Right lobe of liver (tissue), 6 donors: ENCODE data around the gene TMEM131. TPM values are rescaled to one million over a fixed set of nuclear protein-coding genes. Genes with fewer than 3 reads are reported as not detected.
A peak's percentile ranks its signal among the peaks of the same experiment; 100 is the strongest.

Experiments
- ATAC-seq, 4 donors: fragments of 200-7000 bp; cut with Tn5 transposase; one replicate each; pipeline ENCODE4 v1.9.1; 2020; ENCODE audit warnings: mild to moderate bottlenecking in 4 of 4, moderate library complexity in 4 of 4
- DNase-seq, 3 donors: peaks; one replicate each; pipeline ENCODE4 v3.0.0-alpha.2; 2020
- H3K27ac ChIP-seq, 3 donors: fragments of 200-600 bp; one replicate each; pipeline ENCODE4 v1.8.0; 2022
- H3K27me3 ChIP-seq, 2 donors: fragments of 200-600 bp; one replicate each; pipeline ENCODE4 v1.8.0; 2022
- H3K36me3 ChIP-seq, 4 donors: fragments of 200-600 bp; sonication (generic) in 1 of 4; one replicate each; pipeline versions ENCODE4 v1.5.1 to v1.8.0; 2017 to 2022; ENCODE audit warnings: control low read depth in 1 of 4
- H3K4me1 ChIP-seq, 4 donors: fragments of 200-600 bp; sonication (generic) in 1 of 4; one replicate each; pipeline versions ENCODE4 v1.5.1 to v1.8.0; 2017 to 2022; ENCODE audit warnings: control low read depth in 1 of 4
- H3K4me3 ChIP-seq, 3 donors: fragments of 200-600 bp; one replicate each; pipeline ENCODE4 v1.8.0; 2022
- H3K9me3 ChIP-seq, 4 donors: fragments of 200-600 bp; sonication (generic) in 1 of 4; one replicate each; pipeline versions ENCODE4 v1.5.1 to v1.8.0; 2017 to 2022; ENCODE audit warnings: control low read depth in 1 of 4
- CTCF ChIP-seq, 4 donors: fragments of 200-600 bp in 3 of 4; fragments of 450-650 bp in 1 of 4; IDR thresholded peaks; one replicate each; pipeline versions ENCODE4 v1.5.1 to v1.8.0; 2016 to 2022; ENCODE audit warnings: antibody characterized with exemption in 4 of 4, mild to moderate bottlenecking in 2 of 4
- POLR2A ChIP-seq: fragments of 450-650 bp; IDR thresholded peaks from one replicate; pipeline ENCODE4 v1.6.1; 2017; ENCODE audit warnings: antibody characterized with exemption, mild to moderate bottlenecking
- WGBS: methylation state at CpG from one replicate; pipeline ENCODE4 v1.1.6; 2018; ENCODE audit warnings: low coverage, low lambda C conversion rate; ENCODE audit not compliant: insufficient coverage; ENCODE audit errors: missing lambda C conversion rate; 5-methylcytosine and 5-hydroxymethylcytosine counted together
- intact Hi-C, 2 donors: fragments of 100-400 bp; cut with DNase I; formaldehyde crosslinking; loops; one replicate each; pipeline versions ENCODE4 v1.11.2 to v1.14.1; 2022
- total RNA-seq, 6 experiments: library from RNA; depleted of rRNA in 2 of 6; stranded (reverse); fragments of >200 nt in 2 of 6; fragmentation: NEBNext Ultra II Directional in 3 of 6; extraction: Animal tissue kit (Norgen Biotek cat#: 25700) in 3 of 6; gene quantifications; one replicate each; pipeline versions ENCODE4 v1.1.0 to v1.2.4, GENCODE V29; 2016 to 2023
- donor health status: DM: no; HTN: yes; CAD: no.
- donor health status: DM: no; HTN: no; CAD: no.
- donor health status: DM: no; HTN: no; CAD: no.
- donor health status: DM: no; HTN: yes; CAD: no.
- donor health status: DM: no; HTN: yes; CAD: no.

TMEM131 gene
- total RNA-seq, 6 experiments from 2014 or later = 14.8 to 34.0 (median 17.8) TPM

DNA sequence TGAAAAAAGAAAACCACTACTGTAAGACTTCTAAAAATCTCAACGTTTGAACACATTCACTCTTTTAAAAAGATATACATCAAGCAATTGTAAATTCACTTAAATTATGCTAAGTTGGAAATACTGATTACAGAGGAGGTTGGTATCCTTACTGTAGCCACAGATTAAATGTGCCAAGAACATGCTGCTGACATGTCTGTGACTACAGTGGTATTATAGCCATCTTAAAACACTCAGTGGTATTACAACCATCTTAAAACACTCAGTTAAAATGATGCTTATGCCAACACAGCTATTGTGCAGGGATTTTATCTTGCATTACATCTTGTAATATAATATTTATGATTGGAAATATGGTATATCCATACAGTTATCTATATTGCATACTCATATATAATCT, 50.0 kb downstream of the TMEM131 start:
- TF ChIP-seq CTCF (IDR thresholded peaks at IDR 0.05) (no peak), POLR2A (no peak)
- Histone ChIP-seq H3K27me3 (no peaks in the 10 kb centered on the region), H3K9me3 (no peaks in the 10 kb centered on the region), H3K36me3 (no peaks in the 10 kb centered on the region), H3K4me3 (no peak overlapping the region), H3K27ac (no peak overlapping the region), H3K4me1 (no peaks in the 10 kb centered on the region)
- WGBS = 48% methylated on average over 1 of the region's 1 CpG
- no peak for ATAC-seq
- no peak for DNase-seq
- intact Hi-C loops = no loop called here

DNA sequence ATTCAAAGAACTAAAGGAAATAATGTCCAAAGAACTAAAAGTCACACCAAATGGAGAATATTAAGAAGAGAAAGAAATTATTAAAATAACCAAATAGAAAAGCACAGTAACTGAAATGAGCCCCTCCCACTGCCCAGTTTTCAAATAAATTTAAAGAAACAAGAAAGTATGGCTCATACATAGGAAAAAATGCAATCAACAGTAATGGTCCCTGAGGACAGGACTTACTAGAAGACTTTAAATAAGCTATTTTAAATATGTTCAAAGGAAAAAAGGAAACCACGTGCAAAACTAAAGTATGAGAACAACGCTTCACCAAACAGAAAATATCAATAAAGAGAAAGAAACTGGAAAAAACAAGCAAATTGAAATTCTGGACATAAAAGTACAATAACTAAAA, 58.9 kb downstream of the TMEM131 start:
- intact Hi-C loops = no loop called here
- no peak for TF ChIP-seq CTCF (IDR thresholded peaks at IDR 0.05)
- no peak for TF ChIP-seq POLR2A
- H3K4me1 ChIP-seq = peaks cover 0 to 24% (median 14%) of the 10 kb centered on the region in 4 donors

GRCh38 chr2:97936199-97936598, 59.5 kb downstream of the TMEM131 start:
- intact Hi-C loops = no loop called here
- Histone ChIP-seq H3K36me3 (no peaks in the 10 kb centered on the region), H3K4me1 (peaks cover 0 to 30% (median 17%) of the 10 kb centered on the region in 4 donors), H3K9me3 (no peaks in the 10 kb centered on the region), H3K27me3 (no peaks in the 10 kb centered on the region), H3K4me3 (no peak overlapping the region), H3K27ac (no peak overlapping the region)
- no peak for TF ChIP-seq POLR2A
- TF ChIP-seq CTCF (IDR thresholded peaks at IDR 0.05) = no peak
- DNase-seq (no peak), ATAC-seq (peak; percentile 40 to 51 (median 42))
- 29% methylated on average over 5 of the region's 5 CpGs for WGBS

More for the DNA sequence above, 58.9 kb downstream of the TMEM131 start:
- Histone ChIP-seq H3K27me3 (no peaks in the 10 kb centered on the region), H3K36me3 (no peaks in the 10 kb centered on the region), H3K27ac (no peak overlapping the region), H3K9me3 (no peaks in the 10 kb centered on the region), H3K4me3 (no peak overlapping the region)
- DNase-seq = no peak
- 69% methylated on average over 2 of the region's 2 CpGs for WGBS
- ATAC-seq = no peak

DNA sequence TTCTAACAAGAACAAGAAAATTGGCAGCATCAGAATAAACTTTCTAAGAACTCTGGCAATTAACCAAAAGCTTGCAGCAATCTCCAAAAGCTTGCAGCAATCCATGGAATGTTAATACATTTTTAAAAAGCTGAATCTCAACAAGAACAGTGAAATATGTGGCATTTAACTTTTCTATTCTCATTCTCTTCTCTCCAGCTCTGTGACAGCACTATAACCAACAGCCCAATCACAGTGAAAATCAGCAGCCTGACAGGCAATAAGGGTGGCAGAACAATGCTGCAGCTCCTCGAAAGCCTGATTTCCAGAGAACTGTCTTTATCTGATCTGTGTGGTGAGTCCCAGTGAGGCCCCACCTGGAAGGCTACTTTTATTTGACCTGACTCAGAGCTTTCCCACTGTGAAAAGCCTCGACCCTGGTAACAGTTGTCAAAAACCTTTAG, 60.0 kb downstream of the TMEM131 start:
- intact Hi-C loops = no loop called here
- peak; percentile 60 to 76 (median 74) for ATAC-seq
- WGBS = 10% methylated on average over 2 of the region's 2 CpGs
- Histone ChIP-seq H3K36me3 (no peaks in the 10 kb centered on the region), H3K27me3 (no peaks in the 10 kb centered on the region), H3K9me3 (no peaks in the 10 kb centered on the region), H3K4me3 (no peak overlapping the region), H3K27ac (no peak overlapping the region), H3K4me1 (peaks cover 0 to 30% (median 17%) of the 10 kb centered on the region in 4 donors)
- no peak for DNase-seq
- TF ChIP-seq POLR2A (no peak), CTCF (IDR thresholded peaks at IDR 0.05) (no peak)
